Breast epithelium (tissue), 4 donors: ENCODE measurements around the gene KCND3. TPM values are rescaled to one million over a fixed set of nuclear protein-coding genes. Genes with fewer than 3 reads are reported as not detected.
A peak's percentile ranks its signal among the peaks of the same experiment; 100 is the strongest.

ENCODE experiments used
- DNase-seq, 2 donors: peaks; one replicate each; pipeline ENCODE4 v3.0.0-alpha.2; 2019; ENCODE audit warnings: low spot score in 2 of 2
- H3K27ac ChIP-seq, 2 donors: fragments of 200-600 bp; sonication (generic) in 1 of 2; one replicate each; pipeline ENCODE4 v1.5.1; 2016 to 2019; ENCODE audit warnings: mild to moderate bottlenecking in 1 of 2
- H3K27me3 ChIP-seq, 2 donors: fragments of 200-600 bp; sonication (generic) in 1 of 2; one replicate each; pipeline versions ENCODE4 v1.5.1 to v1.6.0; 2017 to 2019; ENCODE audit warnings: control low read depth in 1 of 2, mild to moderate bottlenecking in 1 of 2
- H3K36me3 ChIP-seq: fragments of 200-600 bp; one replicate; pipeline ENCODE4 v1.5.1; 2019
- H3K4me1 ChIP-seq, 2 donors: fragments of 200-600 bp; sonication (generic); one replicate each; pipeline ENCODE4 v1.5.1; 2016 to 2019; ENCODE audit warnings: control low read depth in 1 of 2
- H3K4me3 ChIP-seq, 3 donors: fragments of 200-600 bp; sonication (generic); 1 replicate in 2 of 3; 2 replicates in 1 of 3; pipeline ENCODE4 v1.5.1; 2016 to 2019; ENCODE audit warnings: mild to moderate bottlenecking in 3 of 3, moderate library complexity in 2 of 3
- H3K9me3 ChIP-seq, 2 donors: fragments of 200-600 bp; sonication (generic) in 1 of 2; one replicate each; pipeline ENCODE4 v1.5.1; 2016 to 2019; ENCODE audit warnings: control low read depth in 1 of 2
- POLR2A ChIP-seq: fragments of 450-650 bp; IDR thresholded peaks from one replicate; pipeline ENCODE4 v1.6.1; 2016; ENCODE audit warnings: antibody characterized with exemption, mild to moderate bottlenecking, moderate library complexity
- POLR2AphosphoS5 ChIP-seq, 3 donors: sonication (generic); formaldehyde crosslinking; IDR thresholded peaks; one replicate each; pipeline ENCODE4 v1.6.1; 2017; ENCODE audit warnings: antibody characterized with exemption in 3 of 3
- intact Hi-C: fragments of 100-400 bp; cut with DNase I; formaldehyde crosslinking; loops from one replicate; pipeline ENCODE4 v1.15.1; 2023; ENCODE audit warnings: low total_unique reads
- total RNA-seq, 3 donors: library from RNA; depleted of rRNA; stranded (reverse); fragments of >200 nt; gene quantifications; one replicate each; pipeline ENCODE4 v1.1.0, GENCODE V29; 2016
- TF ChIP-seq, protein P1 (sequence below), 3 donors: fragments of 450-650 bp; IDR thresholded peaks; one replicate each; pipeline ENCODE4 v1.5.1; 2016 to 2017; ENCODE audit warnings: antibody characterized with exemption in 3 of 3, mild to moderate bottlenecking in 3 of 3, moderate library complexity in 3 of 3

Gene KCND3
- total RNA-seq, 3 donors from 2014 or later, result 5.9 to 10.2 (median 6.7) TPM

DNA sequence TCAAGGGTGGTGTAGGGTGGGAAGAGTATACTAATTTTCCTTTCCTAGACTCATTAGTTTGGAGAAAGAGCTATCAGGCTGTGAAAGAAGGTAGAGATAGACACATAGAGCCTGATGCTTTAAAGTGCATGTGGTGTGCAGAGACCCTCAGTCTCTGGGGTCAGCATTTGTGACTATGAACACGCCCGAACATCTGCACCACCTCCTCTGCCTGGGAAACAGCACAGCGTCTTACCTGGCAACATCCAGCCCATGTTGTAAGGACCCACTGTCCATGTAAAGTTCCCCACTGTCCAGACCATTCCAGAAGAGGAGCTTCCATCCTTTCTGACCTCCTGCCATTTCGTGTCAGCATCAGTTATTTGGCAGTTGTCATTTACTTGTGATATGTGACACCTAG, 83.4 kb downstream of the KCND3 start:
- intact Hi-C loops, result no loop called here
- no peak overlapping the region for H3K27ac ChIP-seq

DNA sequence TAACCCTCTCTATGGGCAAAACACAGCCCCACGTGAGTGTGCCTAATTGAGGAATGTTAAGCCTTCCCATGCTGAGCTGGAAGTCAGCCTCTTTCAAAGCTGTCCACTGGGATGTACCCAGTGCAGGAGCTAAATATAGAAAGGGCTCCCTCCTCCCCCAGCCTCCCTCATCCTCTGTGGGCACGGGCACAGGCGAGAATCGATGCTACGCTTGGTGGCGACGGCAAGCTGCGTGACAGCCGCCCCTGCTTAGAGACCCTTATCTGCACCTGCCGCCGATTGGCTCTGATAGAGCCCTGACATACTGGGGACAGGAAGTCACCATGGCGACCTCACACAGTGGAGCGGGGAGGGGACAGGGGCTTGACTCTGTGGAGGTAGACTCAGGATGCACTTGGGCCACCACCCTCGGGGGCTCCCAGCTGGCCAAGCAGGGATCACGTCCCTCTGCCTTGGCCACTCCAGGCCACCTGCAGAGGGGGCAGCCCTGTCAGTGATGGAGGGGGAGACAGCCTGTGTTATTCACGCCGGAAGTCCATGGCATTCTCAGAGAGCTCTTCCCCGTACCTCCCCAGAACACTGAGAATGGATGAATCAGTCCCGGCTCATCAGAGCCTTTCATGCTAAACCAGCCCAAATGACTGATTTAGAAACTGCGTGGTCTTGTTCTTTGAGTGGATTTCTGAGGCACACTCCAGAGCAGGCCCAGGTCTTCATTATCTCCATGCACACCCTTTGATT, 84.8 kb downstream of the KCND3 start:
- TF ChIP-seq POLR2AphosphoS5 (IDR thresholded peaks at IDR 0.05), result no peak
- no peak for TF ChIP-seq POLR2A
- TF ChIP-seq, protein P1, sequence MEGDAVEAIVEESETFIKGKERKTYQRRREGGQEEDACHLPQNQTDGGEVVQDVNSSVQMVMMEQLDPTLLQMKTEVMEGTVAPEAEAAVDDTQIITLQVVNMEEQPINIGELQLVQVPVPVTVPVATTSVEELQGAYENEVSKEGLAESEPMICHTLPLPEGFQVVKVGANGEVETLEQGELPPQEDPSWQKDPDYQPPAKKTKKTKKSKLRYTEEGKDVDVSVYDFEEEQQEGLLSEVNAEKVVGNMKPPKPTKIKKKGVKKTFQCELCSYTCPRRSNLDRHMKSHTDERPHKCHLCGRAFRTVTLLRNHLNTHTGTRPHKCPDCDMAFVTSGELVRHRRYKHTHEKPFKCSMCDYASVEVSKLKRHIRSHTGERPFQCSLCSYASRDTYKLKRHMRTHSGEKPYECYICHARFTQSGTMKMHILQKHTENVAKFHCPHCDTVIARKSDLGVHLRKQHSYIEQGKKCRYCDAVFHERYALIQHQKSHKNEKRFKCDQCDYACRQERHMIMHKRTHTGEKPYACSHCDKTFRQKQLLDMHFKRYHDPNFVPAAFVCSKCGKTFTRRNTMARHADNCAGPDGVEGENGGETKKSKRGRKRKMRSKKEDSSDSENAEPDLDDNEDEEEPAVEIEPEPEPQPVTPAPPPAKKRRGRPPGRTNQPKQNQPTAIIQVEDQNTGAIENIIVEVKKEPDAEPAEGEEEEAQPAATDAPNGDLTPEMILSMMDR (IDR thresholded peaks at IDR 0.05), result no peak
- no peaks in the 10 kb centered on the region for H3K4me1 ChIP-seq
- intact Hi-C loops, result no loop called here
- no peak overlapping the region for H3K4me3 ChIP-seq
- DNase-seq, result no peak
- no peaks in the 10 kb centered on the region for H3K36me3 ChIP-seq
- no peaks in the 10 kb centered on the region for H3K27me3 ChIP-seq
- H3K9me3 ChIP-seq, result no peaks in the 10 kb centered on the region
- no peak overlapping the region for H3K27ac ChIP-seq

More for the DNA sequence above, 83.4 kb downstream of the KCND3 start:
- TF ChIP-seq, protein P1 (IDR thresholded peaks at IDR 0.05), result no peak
- TF ChIP-seq POLR2AphosphoS5 (IDR thresholded peaks at IDR 0.05) (no peak), POLR2A (no peak)
- Histone ChIP-seq H3K36me3 (no peaks in the 10 kb centered on the region), H3K4me1 (no peaks in the 10 kb centered on the region), H3K27me3 (no peaks in the 10 kb centered on the region), H3K4me3 (no peak overlapping the region), H3K9me3 (no peaks in the 10 kb centered on the region)
- no peak for DNase-seq

DNA sequence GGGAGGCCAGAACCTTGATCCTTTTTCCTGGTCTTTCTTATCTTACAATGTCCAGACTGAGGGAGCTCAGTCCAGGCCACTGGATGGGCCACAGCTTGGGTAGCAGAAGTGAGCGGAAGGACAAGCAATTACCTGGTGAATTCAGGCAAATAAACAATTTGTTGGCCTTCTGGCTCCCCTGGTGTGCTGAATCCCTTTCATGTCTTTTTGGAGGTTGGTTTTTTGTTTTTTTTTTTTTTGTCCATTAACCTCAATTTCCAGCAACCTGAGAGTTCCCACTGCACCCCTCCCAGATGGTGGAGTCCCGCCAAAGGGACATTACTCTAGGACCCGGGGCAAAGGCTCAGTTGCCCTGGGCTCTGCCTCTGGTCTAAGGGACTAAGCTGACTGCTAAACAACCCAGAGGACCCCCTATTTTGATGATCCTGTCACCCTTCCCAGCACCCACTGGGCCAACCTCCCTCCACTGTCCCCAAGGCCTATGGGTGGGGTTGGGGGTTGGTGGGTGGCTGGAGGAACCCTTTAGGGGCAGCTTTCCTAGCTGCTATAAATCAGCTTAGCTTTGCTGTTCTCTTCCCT, 85.5 kb downstream of the KCND3 start:
- Histone ChIP-seq H3K4me1 (no peaks in the 10 kb centered on the region), H3K9me3 (no peaks in the 10 kb centered on the region), H3K27me3 (no peaks in the 10 kb centered on the region), H3K4me3 (no peak overlapping the region), H3K36me3 (no peaks in the 10 kb centered on the region), H3K27ac (no peak overlapping the region)
- TF ChIP-seq, protein P1 (IDR thresholded peaks at IDR 0.05), result no peak
- no peak for TF ChIP-seq POLR2A
- no peak for TF ChIP-seq POLR2AphosphoS5 (IDR thresholded peaks at IDR 0.05)
- intact Hi-C loops, result no loop called here
- DNase-seq, result no peak

DNA sequence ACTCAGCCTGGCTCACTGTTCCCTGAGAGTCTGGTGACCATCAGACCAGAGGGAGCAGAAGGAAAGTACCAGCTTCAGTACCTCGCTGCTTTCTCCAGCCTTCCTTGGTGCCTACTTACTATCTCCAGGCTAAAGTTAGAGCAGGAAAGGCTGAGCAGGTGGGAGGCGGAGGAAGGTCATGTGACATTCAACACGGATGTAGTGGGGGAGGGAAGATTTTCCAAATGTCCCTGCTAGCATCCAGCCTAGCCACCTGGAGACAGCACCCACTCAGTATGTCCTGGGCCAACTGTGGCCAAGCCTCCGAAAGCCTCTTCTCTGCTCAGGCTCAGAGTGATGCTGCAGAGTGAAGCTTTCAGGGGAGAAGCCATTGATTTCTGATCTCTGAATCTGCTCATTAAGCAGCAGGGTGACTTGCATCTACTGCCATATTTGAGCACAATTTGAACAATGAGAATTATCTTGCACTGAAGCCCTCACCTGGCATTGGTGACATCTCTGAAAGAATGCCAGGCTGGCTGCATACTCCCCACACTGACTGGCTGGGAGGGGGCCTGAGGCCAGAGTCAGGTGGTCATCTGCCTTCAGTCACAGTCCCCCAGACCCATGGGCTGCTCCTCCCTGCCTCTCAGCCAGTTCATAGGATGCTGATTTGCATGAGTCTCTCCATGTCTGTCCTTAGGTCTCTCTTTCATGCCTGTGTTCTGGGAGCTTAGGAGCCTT, 86.2 kb downstream of the KCND3 start:
- Histone ChIP-seq H3K4me3 (no peak overlapping the region), H3K36me3 (no peaks in the 10 kb centered on the region), H3K27ac (no peak overlapping the region), H3K9me3 (no peaks in the 10 kb centered on the region), H3K27me3 (no peaks in the 10 kb centered on the region), H3K4me1 (no peaks in the 10 kb centered on the region)
- intact Hi-C loops, result no loop called here
- no peak for TF ChIP-seq POLR2A
- no peak for DNase-seq

DNA sequence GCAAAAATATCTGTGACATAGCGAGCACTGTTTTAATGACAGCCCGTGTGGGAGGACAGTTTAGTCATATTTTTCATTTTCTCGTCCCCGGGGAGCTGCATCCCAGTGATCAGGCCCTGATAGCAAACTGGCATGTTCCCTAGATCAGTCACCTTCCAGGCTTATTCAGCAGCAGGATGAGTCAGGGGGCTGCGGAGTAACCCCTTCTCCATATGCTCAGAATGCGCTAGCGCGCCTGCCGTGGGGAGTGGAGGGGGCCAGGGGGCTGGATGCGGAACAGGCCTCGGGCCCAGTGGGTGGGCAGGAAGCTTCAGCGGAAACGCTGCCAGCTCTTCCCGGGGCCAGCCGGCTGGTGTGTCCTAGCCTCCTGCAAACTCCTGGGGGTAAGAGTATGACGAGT, 94.0 kb downstream of the KCND3 start:
- no peaks in the 10 kb centered on the region for H3K4me1 ChIP-seq
- no peaks in the 10 kb centered on the region for H3K9me3 ChIP-seq
- H3K36me3 ChIP-seq, result no peaks in the 10 kb centered on the region
- H3K27me3 ChIP-seq, result no peaks in the 10 kb centered on the region
- intact Hi-C loops, result no loop called here
- DNase-seq, result no peak
- no peak overlapping the region for H3K27ac ChIP-seq
- peak overlapping the region in 1 of 3 donors; percentile 15 for H3K4me3 ChIP-seq
- TF ChIP-seq POLR2A (no peak), POLR2AphosphoS5 (IDR thresholded peaks at IDR 0.05) (no peak)
- TF ChIP-seq, protein P1 (IDR thresholded peaks at IDR 0.05), result no peak
